ENCODE measurements around the gene FOXR1. TPM values are rescaled to one million over a fixed set of nuclear protein-coding genes. Genes with fewer than 3 reads are reported as not detected.
A peak's percentile ranks its signal among the peaks of the same experiment; 100 is the strongest.
"Not testable (repeated sequence)": the region's sequence is repeated elsewhere in the genome, so short reads cannot be mapped to it uniquely, and the experiment has no call there.

Gene FOXR1
- total RNA-seq, 4 donors from 2014 or later, result not detected

DNA sequence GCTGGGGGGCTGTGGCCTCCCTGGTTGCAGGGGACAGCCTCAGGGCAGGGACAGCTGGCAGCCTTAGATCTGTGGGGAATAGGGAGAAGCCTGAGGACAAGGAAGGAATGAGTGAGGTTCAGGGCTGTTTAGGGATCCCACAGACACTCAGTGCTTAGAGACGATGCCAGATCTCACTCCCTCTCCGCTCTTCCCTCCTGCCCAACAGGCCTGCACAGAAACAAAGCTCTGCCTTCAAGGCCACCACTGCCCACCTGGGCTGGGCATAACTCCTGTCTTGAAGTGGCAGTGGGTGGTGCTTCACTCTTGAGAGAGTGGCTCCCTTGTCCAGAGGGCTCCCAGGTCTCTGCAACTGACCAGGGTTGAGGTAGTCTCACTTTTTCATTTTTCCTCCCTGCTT, 13.3 kb downstream of the FOXR1 start:
- intact Hi-C loops (cut with DNase I), result no loop called here
- WGBS, result 93% methylated on average over 2 of the region's 2 CpGs

GRCh38 chr11:118988280-118988679, 16.7 kb downstream of the FOXR1 start:
- Histone ChIP-seq H3K4me1 (no peaks in the 10 kb centered on the region), H3K36me3 (no peaks in the 10 kb centered on the region), H3K27me3 (no peaks in the 10 kb centered on the region), H3K4me3 (no peak overlapping the region), H3K27ac (replicated peaks in 1 of 4) (no peak overlapping the region), H3K9me3 (no peaks in the 10 kb centered on the region)
- no peak for TF ChIP-seq POLR2AphosphoS5 (IDR thresholded peaks at IDR 0.05)
- TF ChIP-seq POLR2A (IDR thresholded peaks at IDR 0.05; ENCODE audit: low read depth), result no peak
- TF ChIP-seq, protein P1, sequence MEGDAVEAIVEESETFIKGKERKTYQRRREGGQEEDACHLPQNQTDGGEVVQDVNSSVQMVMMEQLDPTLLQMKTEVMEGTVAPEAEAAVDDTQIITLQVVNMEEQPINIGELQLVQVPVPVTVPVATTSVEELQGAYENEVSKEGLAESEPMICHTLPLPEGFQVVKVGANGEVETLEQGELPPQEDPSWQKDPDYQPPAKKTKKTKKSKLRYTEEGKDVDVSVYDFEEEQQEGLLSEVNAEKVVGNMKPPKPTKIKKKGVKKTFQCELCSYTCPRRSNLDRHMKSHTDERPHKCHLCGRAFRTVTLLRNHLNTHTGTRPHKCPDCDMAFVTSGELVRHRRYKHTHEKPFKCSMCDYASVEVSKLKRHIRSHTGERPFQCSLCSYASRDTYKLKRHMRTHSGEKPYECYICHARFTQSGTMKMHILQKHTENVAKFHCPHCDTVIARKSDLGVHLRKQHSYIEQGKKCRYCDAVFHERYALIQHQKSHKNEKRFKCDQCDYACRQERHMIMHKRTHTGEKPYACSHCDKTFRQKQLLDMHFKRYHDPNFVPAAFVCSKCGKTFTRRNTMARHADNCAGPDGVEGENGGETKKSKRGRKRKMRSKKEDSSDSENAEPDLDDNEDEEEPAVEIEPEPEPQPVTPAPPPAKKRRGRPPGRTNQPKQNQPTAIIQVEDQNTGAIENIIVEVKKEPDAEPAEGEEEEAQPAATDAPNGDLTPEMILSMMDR (IDR thresholded peaks at IDR 0.05), result no peak
- TF ChIP-seq EP300 (IDR thresholded peaks at IDR 0.05), result no peak
- 86% methylated on average over 5 of the region's 5 CpGs for WGBS
- intact Hi-C loops (cut with DNase I), result no loop called here
- no peak for DNase-seq (ENCODE audit: extremely low spot score)

More for the DNA sequence above, 13.3 kb downstream of the FOXR1 start:
- no peaks in the 10 kb centered on the region for H3K9me3 ChIP-seq
- H3K27ac ChIP-seq (replicated peaks in 1 of 4), result no peak overlapping the region
- peaks cover 0 to 9% (median 8%) of the 10 kb centered on the region in 4 donors for H3K4me1 ChIP-seq
- TF ChIP-seq POLR2AphosphoS5 (IDR thresholded peaks at IDR 0.05), result no peak
- no peak for TF ChIP-seq EP300 (IDR thresholded peaks at IDR 0.05)
- TF ChIP-seq, protein P1 (IDR thresholded peaks at IDR 0.05), result no peak
- TF ChIP-seq POLR2A (IDR thresholded peaks at IDR 0.05; ENCODE audit: low read depth), result no peak
- H3K27me3 ChIP-seq, result peaks cover 0 to 2% (median 0%) of the 10 kb centered on the region in 4 donors
- no peak for DNase-seq (ENCODE audit: extremely low spot score)
- no peak overlapping the region for H3K4me3 ChIP-seq
- no peaks in the 10 kb centered on the region for H3K36me3 ChIP-seq

DNA sequence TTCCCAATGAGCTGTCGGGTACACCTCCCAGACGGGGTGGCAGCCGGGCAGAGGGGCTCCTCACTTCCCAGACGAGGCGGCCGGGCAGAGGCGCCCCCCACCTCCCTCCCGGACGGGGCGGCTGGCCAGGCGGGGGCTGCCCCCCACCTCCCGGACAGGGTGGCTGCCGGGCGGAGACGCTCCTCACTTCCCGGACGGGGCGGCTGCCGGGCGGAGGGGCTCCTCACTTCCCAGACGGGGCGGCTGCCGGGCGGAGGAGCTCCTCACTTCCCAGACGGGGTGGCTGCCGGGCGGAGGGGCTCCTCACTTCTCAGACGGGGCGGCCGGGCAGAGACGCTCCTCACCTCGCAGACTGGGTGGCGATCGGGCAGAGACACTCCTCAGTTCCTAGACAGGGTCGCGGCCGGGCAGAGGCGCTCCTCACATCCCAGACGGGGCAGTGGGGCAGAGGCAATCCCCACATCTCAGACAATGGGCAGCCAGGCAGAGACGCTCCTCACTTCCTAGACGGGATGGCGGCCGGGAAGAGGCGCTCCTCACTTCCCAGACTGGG, 20.0 kb downstream of the FOXR1 start:
- DNase-seq (ENCODE audit: extremely low spot score); H3K27me3 ChIP-seq; H3K27ac ChIP-seq (replicated peaks in 1 of 4); H3K4me1 ChIP-seq; intact Hi-C loops (cut with DNase I); H3K36me3 ChIP-seq; H3K9me3 ChIP-seq; H3K4me3 ChIP-seq: not testable (repeated sequence)
- WGBS, result 100% methylated on average over 2 of the region's 44 CpGs

DNA sequence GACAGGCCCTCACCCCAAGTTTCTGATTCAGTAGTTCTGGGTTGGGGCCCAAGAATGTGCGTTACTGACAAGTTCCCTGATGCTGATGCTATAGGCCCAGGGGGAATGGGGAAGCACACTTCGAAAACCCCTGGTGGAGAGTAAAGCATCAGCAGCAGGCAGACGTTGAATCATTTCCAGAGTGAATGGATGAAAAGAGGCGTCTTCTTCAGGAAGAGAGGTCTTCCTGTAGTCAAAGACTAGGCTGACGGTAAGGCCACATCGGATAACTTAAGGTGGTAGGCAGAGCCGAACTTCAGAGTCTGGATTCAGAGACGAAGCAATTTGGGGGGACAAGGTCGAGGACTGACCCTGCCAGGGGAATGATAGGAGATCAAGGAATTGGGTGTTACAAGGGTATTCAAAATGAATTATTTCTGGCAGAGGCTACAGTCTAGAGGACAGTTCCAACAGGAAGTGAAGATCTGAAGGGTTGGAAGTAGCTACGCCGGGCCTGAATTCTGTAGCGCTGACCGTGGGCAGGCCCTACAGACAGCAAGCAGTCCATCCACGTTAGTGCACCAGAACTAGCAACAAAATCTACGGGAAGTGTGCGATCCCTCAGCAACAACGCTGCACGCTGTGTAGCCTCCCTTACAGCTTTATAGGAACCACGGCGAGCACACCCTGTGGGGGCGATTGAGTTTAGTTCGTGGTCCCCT, 25.5 kb downstream of the FOXR1 start:
- Histone ChIP-seq H3K27ac (replicated peaks in 1 of 4) (peak overlapping the region; percentile 87 to 96 (median 88)), H3K4me1 (peaks cover 13 to 41% (median 35%) of the 10 kb centered on the region in 4 donors), H3K4me3 (peak overlapping the region; percentile 64 to 90 (median 80)), H3K9me3 (no peaks in the 10 kb centered on the region), H3K27me3 (no peaks in the 10 kb centered on the region), H3K36me3 (peaks cover 8 to 30% (median 27%) of the 10 kb centered on the region in 4 donors)
- no peak for DNase-seq (ENCODE audit: extremely low spot score)
- TF ChIP-seq POLR2AphosphoS5 (IDR thresholded peaks at IDR 0.05), result no peak
- no peak for TF ChIP-seq POLR2A (IDR thresholded peaks at IDR 0.05; ENCODE audit: low read depth)
- no peak for TF ChIP-seq EP300 (IDR thresholded peaks at IDR 0.05)
- TF ChIP-seq, protein P1 (IDR thresholded peaks at IDR 0.05), result peak in 1 of 3 experiments; percentile 19
- 13% methylated on average over 20 of the region's 22 CpGs for WGBS
- intact Hi-C loops (cut with DNase I), result no loop called here

DNA sequence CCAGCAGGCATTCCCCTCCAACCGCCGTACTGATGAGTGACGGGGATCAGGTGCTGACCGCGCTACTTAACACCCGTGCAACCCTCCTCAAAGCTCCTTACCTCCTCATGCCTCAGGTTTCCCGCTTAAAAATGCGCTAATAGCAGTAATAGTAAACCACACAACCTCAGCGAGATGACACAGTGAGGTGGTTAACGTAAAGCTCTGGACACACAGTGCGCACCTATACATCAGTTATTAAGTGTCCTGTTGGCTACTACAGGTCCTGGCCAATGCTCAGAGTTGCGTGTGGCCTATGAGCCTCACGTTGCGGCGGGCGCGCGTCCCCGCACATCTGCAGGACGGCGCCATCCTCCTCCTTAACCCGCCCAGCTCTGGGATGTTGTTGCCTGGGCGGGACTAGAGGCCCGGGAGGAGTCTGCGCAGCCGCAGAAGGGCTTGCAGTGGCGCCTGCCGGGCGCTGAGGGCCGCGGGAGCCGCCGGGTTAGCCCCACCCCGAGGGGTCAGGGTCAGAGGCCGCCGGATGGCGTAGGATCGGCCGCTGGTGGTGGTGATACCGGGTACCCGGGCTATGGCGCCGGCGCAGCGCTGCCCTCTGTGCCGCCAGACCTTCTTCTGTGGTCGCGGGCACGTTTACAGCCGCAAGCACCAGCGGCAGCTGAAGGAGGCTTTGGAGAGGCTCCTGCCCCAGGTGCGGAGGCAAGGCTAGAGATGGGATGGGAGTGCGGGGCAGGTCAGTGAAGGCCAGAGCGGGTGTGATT, 26.2 kb downstream of the FOXR1 start, which contains the start of gene CENATAC:
Gene CENATAC (plus strand): TSS at position 512 of the 761 bp plus-strand sequence. CDS start 60 bp downstream, at position 572.
- H3K27me3 ChIP-seq, result no peaks in the 10 kb centered on the region
- TF ChIP-seq EP300 (IDR thresholded peaks at IDR 0.05) (no peak), POLR2AphosphoS5 (IDR thresholded peaks at IDR 0.05) (peak; percentile 94 to 95), POLR2A (IDR thresholded peaks at IDR 0.05; ENCODE audit: low read depth) (peak; percentile 67)
- TF ChIP-seq, protein P1 (IDR thresholded peaks at IDR 0.05), result peak in 2 of 3 experiments; percentile 21 to 31
- intact Hi-C loops (cut with DNase I), result no loop called here
- H3K4me1 ChIP-seq, result peaks cover 13 to 41% (median 35%) of the 10 kb centered on the region in 4 donors
- peak within 1 kb of the TSS; percentile 87 to 96 (median 88) for H3K27ac ChIP-seq (replicated peaks in 1 of 4)
- H3K4me3 ChIP-seq, result peak within 1 kb of the TSS; percentile 64 to 90 (median 80)
- peaks cover 15 to 37% (median 34%) of the 10 kb centered on the region in 4 donors for H3K36me3 ChIP-seq
- no peaks in the 10 kb centered on the region for H3K9me3 ChIP-seq
- DNase-seq (ENCODE audit: extremely low spot score), result peak; percentile 95
- WGBS, result 0% methylated on average over 22 of the region's 54 CpGs
